IMR-90 (cell line): Measurements from ENCODE around the gene ARRDC1. TPM values are rescaled to one million over a fixed set of nuclear protein-coding genes. Genes with fewer than 3 reads are reported as not detected.
A peak's percentile ranks its signal among the peaks of the same experiment; 100 is the strongest.

Source experiments
- ATAC-seq: fragments of 200-7000 bp; cut with Tn5 transposase; 2 replicates; pipeline ENCODE4 v1.9.1; 2020; ENCODE audit warnings: low read depth, mild to moderate bottlenecking, moderate library complexity
- BruUV-seq: library from RNA; stranded (reverse); fragments of 400-500 nt; replicated peaks from 2 replicates; lab custom pipeline; 2021; lab: Mats Ljungman, UMichigan
- CTCF ChIA-PET: fragments of 300-600 bp; formaldehyde crosslinking; extraction: SDS; loops from one replicate; lab custom pipeline; 2021; ENCODE audit warnings: antibody characterized with exemption; lab: Yijun Ruan, JAX
- POLR2A ChIA-PET: fragments of 300-600 bp; sonication (Branson Sonifier 250); formaldehyde crosslinking; loops from one replicate; lab custom pipeline; 2022; ENCODE audit warnings: antibody characterized with exemption; ENCODE audit not compliant: unreplicated experiment; lab: Charles Lee
- DNase-seq: peaks from one replicate; pipeline ENCODE4 v3.0.0; 2013
- H2AFZ ChIP-seq: replicated peaks from 2 replicates; pipeline ENCODE3; 2013; ENCODE audit warnings: low read length, mild to moderate bottlenecking; ENCODE audit not compliant: poor library complexity
- H2AK5ac ChIP-seq: 2 replicates; pipeline ENCODE4 v1.6.1; 2013; ENCODE audit warnings: low read depth, low read length, inconsistent platforms
- H2AK9ac ChIP-seq: replicated peaks from 2 replicates; pipeline ENCODE3; 2013; ENCODE audit warnings: mild to moderate bottlenecking, low read depth, low read length, moderate library complexity; ENCODE audit not compliant: poor library complexity
- H2BK120ac ChIP-seq: 2 replicates; pipeline ENCODE4 v1.6.1; 2013; ENCODE audit warnings: low read depth, low read length, inconsistent platforms
- H2BK15ac ChIP-seq: 3 replicates; pipeline ENCODE4 v1.6.1; 2013; ENCODE audit warnings: low read depth, low read length, inconsistent platforms
- H2BK20ac ChIP-seq: 2 replicates; pipeline ENCODE4 v1.6.1; 2013; ENCODE audit warnings: low read depth, mild to moderate bottlenecking, inconsistent platforms, low read length, moderate library complexity
- H2BK5ac ChIP-seq: 2 replicates; pipeline ENCODE4 v1.6.1; 2013; ENCODE audit warnings: mild to moderate bottlenecking, low read depth, low read length, inconsistent platforms; ENCODE audit not compliant: poor library complexity, severe bottlenecking
- H3K14ac ChIP-seq: replicated peaks from 2 replicates; pipeline ENCODE4 v1.6.1; 2013; ENCODE audit warnings: low read depth, low read length, inconsistent platforms
- H3K18ac ChIP-seq: 2 replicates; pipeline ENCODE4 v1.6.1; 2013; ENCODE audit warnings: low read depth, low read length, control low read depth
- H3K23ac ChIP-seq: 2 replicates; pipeline ENCODE4 v1.6.1; 2013; ENCODE audit warnings: low read depth, low read length, inconsistent platforms
- H3K27ac ChIP-seq: 2 replicates; pipeline ENCODE4 v1.5.1; 2013; ENCODE audit warnings: mild to moderate bottlenecking, control low read depth, low read length; ENCODE audit not compliant: insufficient read depth
- H3K27me3 ChIP-seq: 2 replicates; pipeline ENCODE4 v1.6.1; 2013; ENCODE audit warnings: low read length; ENCODE audit not compliant: control insufficient read depth, insufficient read depth
- H3K36me3 ChIP-seq: 2 replicates; pipeline ENCODE4 v1.6.1; 2013; ENCODE audit warnings: low read length, mixed read lengths; ENCODE audit not compliant: control insufficient read depth, insufficient read depth
- H3K4ac ChIP-seq: 2 replicates; pipeline ENCODE4 v1.6.1; 2013; ENCODE audit warnings: low read depth, low read length, inconsistent platforms
- H3K4me1 ChIP-seq: 2 replicates; pipeline ENCODE4 v1.6.1; 2013; ENCODE audit warnings: low read length, mixed read lengths; ENCODE audit not compliant: control insufficient read depth, insufficient read depth
- H3K4me2 ChIP-seq: 2 replicates; pipeline ENCODE4 v1.6.1; 2013; ENCODE audit warnings: low read depth, mild to moderate bottlenecking, control low read depth, low read length, moderate library complexity
- H3K4me3 ChIP-seq: 2 replicates; pipeline ENCODE4 v1.5.1; 2013; ENCODE audit warnings: low read depth, mild to moderate bottlenecking, control low read depth, low read length, moderate library complexity; ENCODE audit not compliant: insufficient read depth
- H3K56ac ChIP-seq: 2 replicates; pipeline ENCODE4 v1.6.1; 2013; ENCODE audit warnings: low read length, inconsistent platforms; ENCODE audit not compliant: insufficient read depth; ENCODE audit errors: extremely low read depth
- H3K79me1 ChIP-seq, 2 experiments: 2 replicates each; pipeline ENCODE4 v1.6.1; 2013; ENCODE audit warnings: low read length in 2 of 2, inconsistent platforms in 1 of 2, low read depth in 1 of 2
- H3K9ac ChIP-seq: 2 replicates; pipeline ENCODE4 v1.6.1; 2013; ENCODE audit warnings: low read depth, low read length, control low read depth
- H3K9me1 ChIP-seq: 2 replicates; pipeline ENCODE4 v1.6.1; 2013; ENCODE audit warnings: low read length, inconsistent platforms; ENCODE audit not compliant: insufficient read depth
- H3K9me3 ChIP-seq: 2 replicates; pipeline ENCODE4 v1.6.1; 2013; ENCODE audit warnings: low read length; ENCODE audit not compliant: control insufficient read depth, insufficient read depth
- H4K20me1 ChIP-seq: 2 replicates; pipeline ENCODE4 v1.6.1; 2013; ENCODE audit warnings: low read length, inconsistent platforms; ENCODE audit not compliant: insufficient read depth
- H4K5ac ChIP-seq: 2 replicates; pipeline ENCODE4 v1.6.1; 2013; ENCODE audit warnings: mild to moderate bottlenecking, low read depth, low read length, control low read depth
- H4K8ac ChIP-seq, 2 experiments: 2 replicates each; pipeline ENCODE4 v1.6.1; 2013; ENCODE audit warnings: low read depth in 2 of 2, low read length in 2 of 2, control low read depth in 1 of 2, inconsistent platforms in 1 of 2
- H4K91ac ChIP-seq: 2 replicates; pipeline ENCODE4 v1.6.1; 2013; ENCODE audit warnings: low read depth, low read length, inconsistent platforms; ENCODE audit not compliant: insufficient read depth
- CTCF ChIP-seq: conservative IDR thresholded peaks from 2 replicates; pipeline ENCODE4 v1.5.1; 2012; ENCODE audit warnings: mild to moderate bottlenecking, low read depth, low read length, improper control_type of control experiment
- MAZ ChIP-seq: IDR thresholded peaks from 2 replicates; pipeline ENCODE4 v1.6.1; 2012; ENCODE audit warnings: low read depth, mild to moderate bottlenecking, low read length, improper control_type of control experiment, moderate library complexity, borderline replicate concordance
- MXI1 ChIP-seq: IDR thresholded peaks from 2 replicates; pipeline ENCODE4 v1.6.1; 2012; ENCODE audit warnings: low read depth, mild to moderate bottlenecking, low read length, moderate library complexity, borderline replicate concordance
- RAD21 ChIP-seq: IDR thresholded peaks from 2 replicates; pipeline ENCODE4 v1.6.1; 2012; ENCODE audit warnings: low read length, improper control_type of control experiment
- WGBS, 2 experiments: methylation state at CpG; one replicate each; pipeline versions ENCODE4 v1.1.5 to v1.1.7; 2013; ENCODE audit warnings: missing lambda C conversion rate in 2 of 2; ENCODE audit not compliant: insufficient read length in 1 of 2; ENCODE audit errors: extremely low coverage in 2 of 2; 5-methylcytosine and 5-hydroxymethylcytosine counted together
- dilution Hi-C: fragments of 300-500 bp; cut with HindIII; formaldehyde crosslinking; loops from one replicate; pipeline ENCODE4 v1.14.3; 2018; ENCODE audit warnings: low sequenced_read_pairs; ENCODE audit not compliant: unreplicated experiment
- in situ Hi-C: fragments of 300-500 bp; cut with MboI; formaldehyde crosslinking; loops from 3 replicates; pipeline ENCODE4 v1.14.3; 2019; ENCODE audit warnings: low sequenced_read_pairs, inconsistent platforms, mixed read lengths
- intact Hi-C: fragments of 100-400 bp; cut with micrococcal nuclease; formaldehyde crosslinking; loops from 2 replicates; pipeline ENCODE4 v1.10.0; 2022
- polyA plus RNA-seq, 3 experiments: library from polyadenylated mRNA; depleted of rRNA; stranded (reverse); fragments of >200 nt; gene quantifications; 2 replicates each; pipeline ENCODE4 v1.2.3, GENCODE V29; 2012; ENCODE audit warnings: low replicate concordance in 1 of 3
- total RNA-seq: library from RNA; depleted of rRNA; stranded (reverse); fragments of >200 nt; gene quantifications from 2 replicates; pipeline ENCODE4 v1.2.3, GENCODE V29; 2012

Gene ARRDC1
- total and polyA plus RNA-seq, 2 of the 4 experiments (the other 2 are of a cell fraction) = 7.7 to 41.4 TPM

- Histone ChIP-seq H2AFZ (peak overlapping the region; percentile 18), H3K23ac (no peak overlapping the region), H3K4me2 (no peak overlapping the region), H2BK5ac (no peak overlapping the region), H4K8ac (no peak overlapping the region), H3K14ac (no peak overlapping the region), H3K9me3 (no peaks in the 10 kb centered on the region), H2AK5ac (no peak overlapping the region), H3K4ac (no peak overlapping the region), H2AK9ac (no peak overlapping the region), H3K9ac (no peak overlapping the region), H4K5ac (no peak overlapping the region), H3K79me1 (peaks cover 5 to 25% of the 10 kb centered on the region in 2 experiments; a peak in 3 of 4 replicates), H3K27ac (no peak overlapping the region), H3K36me3 (no peaks in the 10 kb centered on the region), H3K56ac (no peak overlapping the region), H2BK20ac (no peak overlapping the region), H3K18ac (no peak overlapping the region), H2BK120ac (no peak overlapping the region), H2BK15ac (no peak overlapping the region), H3K9me1 (no peaks in the 10 kb centered on the region), H3K27me3 (peaks cover 5% of the 10 kb centered on the region; the same call in 1 of the 2 replicates), H3K4me3 (no peak overlapping the region), H4K91ac (no peak overlapping the region), H4K20me1 (peaks cover 17% of the 10 kb centered on the region), H3K4me1 (peaks cover 15% of the 10 kb centered on the region)
- in situ Hi-C loops (no loop called here), dilution Hi-C loops (no loop called here), intact Hi-C loops (no loop called here)
- BruUV-seq = no TSS peak
- 88% methylated on average over 11 of the region's 13 CpGs; no CpG with 5 or more reads in 1 of the 2 experiments for WGBS, 2 experiments
- TF ChIP-seq MXI1 (no peak), MAZ (no peak), RAD21 (no peak), CTCF (no peak)
- ChIA-PET CTCF (no interaction called here), POLR2A (no interaction called here)
- no peak for DNase-seq
- ATAC-seq = no peak
Measured at GRCh38 chr9:137603879-137604278, 1.6 kb upstream of the ARRDC1 start.
